Panc1 (cell line): ENCODE results near the gene SAP30BP. TPM values are rescaled to one million over a fixed set of nuclear protein-coding genes. Genes with fewer than 3 reads are reported as not detected.

Source experiments
- ATAC-seq: fragments of 200-7000 bp; cut with Tn5 transposase; 2 replicates; pipeline ENCODE4 v1.9.1; 2020; ENCODE audit warnings: mild to moderate bottlenecking, moderate library complexity
- BruUV-seq: library from RNA; stranded (reverse); fragments of 400-500 nt; replicated peaks from 2 replicates; lab custom pipeline; 2021; lab: Mats Ljungman, UMichigan
- CTCF ChIA-PET: fragments of 300-600 bp; sonication (Branson Sonifier 250); formaldehyde crosslinking; loops from one replicate; lab custom pipeline; 2022; ENCODE audit warnings: antibody characterized with exemption; lab: Charles Lee
- POLR2A ChIA-PET: fragments of 300-600 bp; sonication (Branson Sonifier 250); formaldehyde crosslinking; loops from one replicate; lab custom pipeline; 2022; ENCODE audit warnings: antibody characterized with exemption; lab: Charles Lee
- DNase-seq: peaks from one replicate; pipeline ENCODE4 v3.0.0-alpha.2; 2010; ENCODE audit warnings: low read depth, low spot score
- H3K27ac ChIP-seq: 2 replicates; pipeline ENCODE4 v1.5.1; 2011; ENCODE audit warnings: mild to moderate bottlenecking, low read length, inconsistent platforms
- H3K27me3 ChIP-seq: fragments of 200-500 bp; sonication (Bioruptor generic); 2 replicates; pipeline ENCODE4 v1.6.0; 2014; ENCODE audit warnings: low read length, inconsistent platforms; ENCODE audit not compliant: control insufficient read depth, insufficient read depth
- H3K36me3 ChIP-seq: fragments of 200-500 bp; sonication (Bioruptor generic); 2 replicates; pipeline ENCODE4 v1.5.1; 2014; ENCODE audit warnings: inconsistent platforms, mild to moderate bottlenecking, low read length, moderate library complexity; ENCODE audit not compliant: control insufficient read depth, insufficient read depth
- H3K4me1 ChIP-seq: 2 replicates; pipeline ENCODE4 v1.5.1; 2011; ENCODE audit warnings: inconsistent platforms, mild to moderate bottlenecking, low read length, moderate library complexity; ENCODE audit not compliant: control insufficient read depth, insufficient read depth
- H3K4me3 ChIP-seq, 2 experiments: 2 replicates each; pipeline ENCODE4 v1.5.1; 2011 to 2012; ENCODE audit warnings: low read depth in 2 of 2, low read length in 2 of 2, mild to moderate bottlenecking in 2 of 2, inconsistent platforms in 1 of 2, moderate library complexity in 1 of 2
- H3K9me3 ChIP-seq: fragments of 200-500 bp; sonication (Bioruptor generic); 2 replicates; pipeline ENCODE4 v1.5.1; 2014; ENCODE audit warnings: low read depth, mild to moderate bottlenecking, inconsistent platforms, low read length, moderate library complexity; ENCODE audit not compliant: control insufficient read depth, insufficient read depth
- POLR2AphosphoS5 ChIP-seq: IDR thresholded peaks from 2 replicates; pipeline ENCODE4 v1.6.1; 2012; ENCODE audit warnings: mild to moderate bottlenecking, low read depth, low read length, moderate library complexity
- SIN3A ChIP-seq: IDR thresholded peaks from 2 replicates; pipeline ENCODE4 v1.6.1; 2012; ENCODE audit warnings: low read depth, mild to moderate bottlenecking, low read length, moderate library complexity, borderline replicate concordance; ENCODE audit not compliant: insufficient read depth
- TCF7L2 ChIP-seq: IDR thresholded peaks from 2 replicates; pipeline ENCODE4 v1.6.1; 2011; ENCODE audit warnings: mild to moderate bottlenecking, low read depth, low read length, inconsistent platforms
- in situ Hi-C: cut with HindIII; loops from 2 replicates; pipeline ENCODE4 v1.10.0; 2016; ENCODE audit warnings: low sequenced_read_pairs, low pct_unique_long_range_greater_than_20kb
- intact Hi-C: fragments of 100-400 bp; cut with micrococcal nuclease; formaldehyde crosslinking; loops from one replicate; pipeline ENCODE4 v1.10.0; 2022; ENCODE audit not compliant: unreplicated experiment
- total RNA-seq: library from RNA; stranded (reverse); gene quantifications from one replicate; pipeline ENCODE4 v1.2.1, GENCODE V29; 2021; ENCODE audit not compliant: unreplicated experiment
- TF ChIP-seq, protein P1 (sequence below), 2 experiments: IDR thresholded peaks; 2 replicates each; pipeline ENCODE4 v1.6.1; 2011 to 2012; ENCODE audit warnings: low read depth in 2 of 2, control low read depth in 1 of 2, low read length in 1 of 2, mild to moderate bottlenecking in 1 of 2, moderate library complexity in 1 of 2; ENCODE audit not compliant: insufficient read depth in 1 of 2
- TF ChIP-seq, protein P2 (sequence below): fragments of 450-650 bp; IDR thresholded peaks from 2 replicates; pipeline ENCODE4 v1.5.1; 2017; ENCODE audit warnings: mild to moderate bottlenecking

SAP30BP gene
- total RNA-seq, 1 experiment from 2014 or later = 138 TPM

DNA sequence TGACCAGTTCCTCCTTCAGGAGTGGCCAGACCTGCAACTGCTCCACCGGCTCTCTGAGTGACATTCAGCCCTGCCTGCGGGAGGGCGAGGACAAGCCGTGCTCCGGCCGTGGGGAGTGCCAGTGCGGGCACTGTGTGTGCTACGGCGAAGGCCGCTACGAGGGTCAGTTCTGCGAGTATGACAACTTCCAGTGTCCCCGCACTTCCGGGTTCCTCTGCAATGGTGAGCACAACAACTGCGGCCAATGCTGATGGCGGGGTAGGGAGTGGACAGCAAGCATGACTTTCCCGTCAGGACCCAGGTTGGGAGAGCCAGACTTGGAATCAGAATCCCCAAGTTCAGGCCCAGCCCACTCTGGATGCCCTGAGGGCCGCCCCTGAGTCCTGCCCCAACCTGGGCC, 66.3 kb downstream of the SAP30BP start:
- no peaks in the 10 kb centered on the region for H3K36me3 ChIP-seq
- H3K27ac ChIP-seq = no peak overlapping the region
- BruUV-seq = no TSS peak
- H3K4me3 ChIP-seq = no peak overlapping the region
- DNase-seq = no peak
- ChIA-PET CTCF (no interaction called here), POLR2A (interaction anchor here (0.6 kb wide), 1 partner anchor 27 kb away, joined by 4 read pairs; no protein-coding TSS in a partner anchor)
- TF ChIP-seq TCF7L2 = no peak
- TF ChIP-seq SIN3A = no peak
- TF ChIP-seq, protein P1, sequence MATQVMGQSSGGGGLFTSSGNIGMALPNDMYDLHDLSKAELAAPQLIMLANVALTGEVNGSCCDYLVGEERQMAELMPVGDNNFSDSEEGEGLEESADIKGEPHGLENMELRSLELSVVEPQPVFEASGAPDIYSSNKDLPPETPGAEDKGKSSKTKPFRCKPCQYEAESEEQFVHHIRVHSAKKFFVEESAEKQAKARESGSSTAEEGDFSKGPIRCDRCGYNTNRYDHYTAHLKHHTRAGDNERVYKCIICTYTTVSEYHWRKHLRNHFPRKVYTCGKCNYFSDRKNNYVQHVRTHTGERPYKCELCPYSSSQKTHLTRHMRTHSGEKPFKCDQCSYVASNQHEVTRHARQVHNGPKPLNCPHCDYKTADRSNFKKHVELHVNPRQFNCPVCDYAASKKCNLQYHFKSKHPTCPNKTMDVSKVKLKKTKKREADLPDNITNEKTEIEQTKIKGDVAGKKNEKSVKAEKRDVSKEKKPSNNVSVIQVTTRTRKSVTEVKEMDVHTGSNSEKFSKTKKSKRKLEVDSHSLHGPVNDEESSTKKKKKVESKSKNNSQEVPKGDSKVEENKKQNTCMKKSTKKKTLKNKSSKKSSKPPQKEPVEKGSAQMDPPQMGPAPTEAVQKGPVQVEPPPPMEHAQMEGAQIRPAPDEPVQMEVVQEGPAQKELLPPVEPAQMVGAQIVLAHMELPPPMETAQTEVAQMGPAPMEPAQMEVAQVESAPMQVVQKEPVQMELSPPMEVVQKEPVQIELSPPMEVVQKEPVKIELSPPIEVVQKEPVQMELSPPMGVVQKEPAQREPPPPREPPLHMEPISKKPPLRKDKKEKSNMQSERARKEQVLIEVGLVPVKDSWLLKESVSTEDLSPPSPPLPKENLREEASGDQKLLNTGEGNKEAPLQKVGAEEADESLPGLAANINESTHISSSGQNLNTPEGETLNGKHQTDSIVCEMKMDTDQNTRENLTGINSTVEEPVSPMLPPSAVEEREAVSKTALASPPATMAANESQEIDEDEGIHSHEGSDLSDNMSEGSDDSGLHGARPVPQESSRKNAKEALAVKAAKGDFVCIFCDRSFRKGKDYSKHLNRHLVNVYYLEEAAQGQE (IDR thresholded peaks at IDR 0.05; ENCODE audit: insufficient read depth in 1 of 2, low read depth in 2 of 2, low read length in 1 of 2) = no peak
- TF ChIP-seq POLR2AphosphoS5 = no peak
- TF ChIP-seq, protein P2, sequence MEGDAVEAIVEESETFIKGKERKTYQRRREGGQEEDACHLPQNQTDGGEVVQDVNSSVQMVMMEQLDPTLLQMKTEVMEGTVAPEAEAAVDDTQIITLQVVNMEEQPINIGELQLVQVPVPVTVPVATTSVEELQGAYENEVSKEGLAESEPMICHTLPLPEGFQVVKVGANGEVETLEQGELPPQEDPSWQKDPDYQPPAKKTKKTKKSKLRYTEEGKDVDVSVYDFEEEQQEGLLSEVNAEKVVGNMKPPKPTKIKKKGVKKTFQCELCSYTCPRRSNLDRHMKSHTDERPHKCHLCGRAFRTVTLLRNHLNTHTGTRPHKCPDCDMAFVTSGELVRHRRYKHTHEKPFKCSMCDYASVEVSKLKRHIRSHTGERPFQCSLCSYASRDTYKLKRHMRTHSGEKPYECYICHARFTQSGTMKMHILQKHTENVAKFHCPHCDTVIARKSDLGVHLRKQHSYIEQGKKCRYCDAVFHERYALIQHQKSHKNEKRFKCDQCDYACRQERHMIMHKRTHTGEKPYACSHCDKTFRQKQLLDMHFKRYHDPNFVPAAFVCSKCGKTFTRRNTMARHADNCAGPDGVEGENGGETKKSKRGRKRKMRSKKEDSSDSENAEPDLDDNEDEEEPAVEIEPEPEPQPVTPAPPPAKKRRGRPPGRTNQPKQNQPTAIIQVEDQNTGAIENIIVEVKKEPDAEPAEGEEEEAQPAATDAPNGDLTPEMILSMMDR = no peak
- no peak for ATAC-seq
- no peaks in the 10 kb centered on the region for H3K27me3 ChIP-seq
- intact Hi-C loops = no loop called here
- no peaks in the 10 kb centered on the region for H3K4me1 ChIP-seq
- in situ Hi-C loops = no loop called here
- no peaks in the 10 kb centered on the region for H3K9me3 ChIP-seq

DNA sequence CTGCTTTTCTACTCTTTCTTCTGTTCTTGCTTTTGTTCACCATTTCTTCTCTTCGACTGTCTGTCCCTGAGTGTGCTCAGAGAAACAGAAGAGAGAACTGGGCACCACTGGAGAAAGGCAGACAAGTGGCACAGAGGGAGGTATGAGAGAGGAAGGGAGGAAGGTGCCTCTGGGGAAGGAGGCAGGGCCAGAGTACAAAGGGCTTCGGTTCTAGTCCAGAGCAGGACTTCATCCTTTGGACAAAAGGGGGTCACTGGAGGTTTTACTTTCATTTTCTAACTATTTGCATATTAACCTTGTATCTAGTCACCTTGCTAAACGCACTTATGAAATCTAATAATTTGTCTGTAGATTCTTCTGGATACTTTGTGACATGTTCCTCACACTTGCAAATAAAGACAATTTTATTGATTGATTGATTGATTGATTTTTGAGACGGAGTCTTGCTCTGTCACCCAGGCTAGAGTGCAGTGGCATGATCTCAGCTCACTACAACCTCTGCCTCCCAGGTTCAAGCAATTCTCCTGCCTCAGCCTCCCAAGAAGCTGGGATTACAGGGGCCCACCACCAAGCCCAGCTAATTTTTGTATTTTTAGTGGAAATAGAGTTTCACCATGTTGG, 67.6 kb downstream of the SAP30BP start:
- ChIA-PET POLR2A (interaction anchor here (0.5 kb wide), 1 partner anchor 18 kb away, joined by 3 read pairs; no protein-coding TSS in a partner anchor), CTCF (interaction anchor here (0.6 kb wide), 1 partner anchor 132 kb away, joined by 5 read pairs; no protein-coding TSS in a partner anchor)
- Histone ChIP-seq H3K36me3 (no peaks in the 10 kb centered on the region), H3K27me3 (no peaks in the 10 kb centered on the region), H3K27ac (no peak overlapping the region), H3K9me3 (no peaks in the 10 kb centered on the region), H3K4me1 (no peaks in the 10 kb centered on the region), H3K4me3 (no peak overlapping the region)
- BruUV-seq = no TSS peak
- DNase-seq (no peak), ATAC-seq (no peak)
- intact Hi-C loops = no loop called here
- in situ Hi-C loops = no loop called here
- TF ChIP-seq POLR2AphosphoS5 = no peak
- TF ChIP-seq TCF7L2 = no peak
- TF ChIP-seq, protein P2 = no peak
- TF ChIP-seq, protein P1 (IDR thresholded peaks at IDR 0.05; ENCODE audit: insufficient read depth in 1 of 2, low read depth in 2 of 2, low read length in 1 of 2) = no peak
- no peak for TF ChIP-seq SIN3A
